Spleen (tissue), 11 donors: ENCODE results near the gene ATXN10. TPM values are rescaled to one million over a fixed set of nuclear protein-coding genes. Genes with fewer than 3 reads are reported as not detected.

Source experiments
- DNase-seq: peaks from one replicate; pipeline ENCODE4 v3.0.0-alpha.2; 2020
- H3K27ac ChIP-seq, 8 donors: fragments of 200-600 bp; sonication (generic) in 7 of 8; 1 replicate in 4 of 8; 2 replicates in 4 of 8; pipeline versions ENCODE4 v1.5.0 to v1.8.0; 2016 to 2021; ENCODE audit warnings: inconsistent platforms in 4 of 8, mild to moderate bottlenecking in 4 of 8, moderate library complexity in 1 of 8
- H3K27me3 ChIP-seq, 7 donors: fragments of 200-600 bp; sonication (generic) in 6 of 7; replicated peaks in 1 of 7; 1 replicate in 4 of 7; 2 replicates in 3 of 7; pipeline versions ENCODE4 v1.5.0 to v1.8.0; 2016 to 2021; ENCODE audit warnings: inconsistent platforms in 3 of 7, mild to moderate bottlenecking in 1 of 7
- H3K36me3 ChIP-seq, 6 donors: fragments of 200-600 bp; sonication (generic) in 5 of 6; 1 replicate in 4 of 6; 2 replicates in 2 of 6; pipeline versions ENCODE4 v1.5.0 to v1.8.0; 2016 to 2021; ENCODE audit warnings: inconsistent platforms in 2 of 6
- H3K4me1 ChIP-seq, 6 donors: fragments of 200-600 bp; sonication (generic) in 5 of 6; 1 replicate in 3 of 6; 2 replicates in 3 of 6; pipeline versions ENCODE4 v1.5.0 to v1.8.0; 2016 to 2021; ENCODE audit warnings: inconsistent platforms in 3 of 6
- H3K4me3 ChIP-seq, 8 donors: fragments of 200-600 bp; sonication (generic) in 7 of 8; 1 replicate in 4 of 8; 2 replicates in 4 of 8; pipeline versions ENCODE4 v1.5.0 to v1.8.0; 2016 to 2021; ENCODE audit warnings: inconsistent platforms in 4 of 8, mild to moderate bottlenecking in 4 of 8, moderate library complexity in 2 of 8
- H3K9me3 ChIP-seq, 8 donors: fragments of 200-600 bp; sonication (generic) in 7 of 8; 1 replicate in 4 of 8; 2 replicates in 4 of 8; pipeline versions ENCODE4 v1.5.0 to v1.8.0; 2016 to 2021; ENCODE audit warnings: inconsistent platforms in 4 of 8
- POLR2A ChIP-seq, 3 donors: fragments of 450-650 bp; IDR thresholded peaks; one replicate each; pipeline ENCODE4 v1.5.1; 2017; ENCODE audit warnings: antibody characterized with exemption in 3 of 3, mild to moderate bottlenecking in 1 of 3
- POLR2AphosphoS5 ChIP-seq, 3 donors: sonication (generic); formaldehyde crosslinking; IDR thresholded peaks; one replicate each; pipeline ENCODE4 v1.5.1; 2017; ENCODE audit warnings: antibody characterized with exemption in 3 of 3
- WGBS, 5 donors: extraction: QIAGEN DNeasy Blood & Tissue Kit in 3 of 5; methylation state at CpG; one replicate each; pipeline versions ENCODE4 v1.1.5 to v1.1.7; 2013 to 2018; 5-methylcytosine and 5-hydroxymethylcytosine counted together
- intact Hi-C: fragments of 100-400 bp; cut with DNase I; formaldehyde crosslinking; loops from one replicate; pipeline ENCODE4 v1.15.0; 2023; ENCODE audit warnings: low total_unique reads
- polyA plus RNA-seq, 3 donors: library from polyadenylated mRNA; stranded (reverse); fragments of 200-250 nt; gene quantifications; one replicate each; pipeline ENCODE4 v1.2.1, GENCODE V29; 2013
- total RNA-seq, 7 donors: library from RNA; depleted of rRNA in 3 of 7; stranded (reverse); fragments of >200 nt in 3 of 7; fragmentation: NEBNext Ultra II Directional in 4 of 7; extraction: Animal tissue kit (Norgen Biotek cat#: 25700) in 4 of 7; gene quantifications; one replicate each; pipeline versions ENCODE4 v1.1.0 to v1.2.1, GENCODE V29; 2016 to 2021
- TF ChIP-seq, protein P1 (sequence below), 11 experiments: fragments of 200-600 bp in 7 of 11; fragments of 450-650 bp in 4 of 11; sonication (generic) in 4 of 11; IDR thresholded peaks in 8 of 11; conservative IDR thresholded peaks in 3 of 11; 1 replicate in 7 of 11; 2 replicates in 4 of 11; pipeline versions ENCODE4 v1.4.0 to v1.8.0; 2016 to 2021; ENCODE audit warnings: antibody characterized with exemption in 11 of 11, inconsistent platforms in 4 of 11, mild to moderate bottlenecking in 1 of 11
- donor health status: healthy with polysubstance abuse.
- donor health status: DM: no; HTN: no; CAD: no; lungs with moderate emphysema.
- donor health status: DM: no; HTN: no; CAD: no.
- donor health status: Bipolar disorder and iron deficiency.
- donor health status: healthy.
- donor health status: DM: no; HTN: no; CAD: no.
- donor health status: DM: yes; HTN: yes; CAD: no.

ATXN10 gene
- total and polyA plus RNA-seq, 10 donors, result 46.1 to 119 (median 84.6) TPM

GRCh38 chr22:45842291-45842991 lies 170.8 kb downstream of the ATXN10 start:
- Histone ChIP-seq H3K36me3 (peaks cover 0 to 92% (median 35%) of the 10 kb centered on the region in 6 donors), H3K4me3 (no peak overlapping the region), H3K4me1 (peaks cover 0 to 14% (median 0%) of the 10 kb centered on the region in 6 donors), H3K27me3 (no peaks in the 10 kb centered on the region), H3K27ac (no peak overlapping the region), H3K9me3 (no peaks in the 10 kb centered on the region)
- no peak for DNase-seq
- WGBS, 5 donors, result 93 to 95% (median 95%) methylated on average over 12 of the region's 12 CpGs
- TF ChIP-seq POLR2AphosphoS5 (IDR thresholded peaks at IDR 0.05) (no peak), POLR2A (IDR thresholded peaks at IDR 0.05) (no peak)
- TF ChIP-seq, protein P1, sequence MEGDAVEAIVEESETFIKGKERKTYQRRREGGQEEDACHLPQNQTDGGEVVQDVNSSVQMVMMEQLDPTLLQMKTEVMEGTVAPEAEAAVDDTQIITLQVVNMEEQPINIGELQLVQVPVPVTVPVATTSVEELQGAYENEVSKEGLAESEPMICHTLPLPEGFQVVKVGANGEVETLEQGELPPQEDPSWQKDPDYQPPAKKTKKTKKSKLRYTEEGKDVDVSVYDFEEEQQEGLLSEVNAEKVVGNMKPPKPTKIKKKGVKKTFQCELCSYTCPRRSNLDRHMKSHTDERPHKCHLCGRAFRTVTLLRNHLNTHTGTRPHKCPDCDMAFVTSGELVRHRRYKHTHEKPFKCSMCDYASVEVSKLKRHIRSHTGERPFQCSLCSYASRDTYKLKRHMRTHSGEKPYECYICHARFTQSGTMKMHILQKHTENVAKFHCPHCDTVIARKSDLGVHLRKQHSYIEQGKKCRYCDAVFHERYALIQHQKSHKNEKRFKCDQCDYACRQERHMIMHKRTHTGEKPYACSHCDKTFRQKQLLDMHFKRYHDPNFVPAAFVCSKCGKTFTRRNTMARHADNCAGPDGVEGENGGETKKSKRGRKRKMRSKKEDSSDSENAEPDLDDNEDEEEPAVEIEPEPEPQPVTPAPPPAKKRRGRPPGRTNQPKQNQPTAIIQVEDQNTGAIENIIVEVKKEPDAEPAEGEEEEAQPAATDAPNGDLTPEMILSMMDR (IDR thresholded peaks at IDR 0.05 in 8 of 11, conservative IDR thresholded peaks at IDR 0.05 in 3 of 11), result no peak
- intact Hi-C loops, result no loop called here

GRCh38 chr22:45843031-45843430 lies 171.4 kb downstream of the ATXN10 start:
- 50 to 62% (median 53%) methylated on average over 7 of the region's 7 CpGs for WGBS, 5 donors
- Histone ChIP-seq H3K9me3 (no peaks in the 10 kb centered on the region), H3K27ac (no peak overlapping the region), H3K4me3 (no peak overlapping the region), H3K36me3 (peaks cover 0 to 97% (median 35%) of the 10 kb centered on the region in 6 donors), H3K4me1 (peaks cover 0 to 14% (median 0%) of the 10 kb centered on the region in 6 donors), H3K27me3 (no peaks in the 10 kb centered on the region)
- no peak for DNase-seq
- intact Hi-C loops, result no loop called here
- TF ChIP-seq POLR2A (IDR thresholded peaks at IDR 0.05) (no peak), POLR2AphosphoS5 (IDR thresholded peaks at IDR 0.05) (no peak)
- TF ChIP-seq, protein P1 (IDR thresholded peaks at IDR 0.05 in 8 of 11, conservative IDR thresholded peaks at IDR 0.05 in 3 of 11), result no peak

- no peak overlapping the region for H3K27ac ChIP-seq
- intact Hi-C loops, result no loop called here
- no peak for DNase-seq
- TF ChIP-seq POLR2AphosphoS5 (IDR thresholded peaks at IDR 0.05), result no peak
- TF ChIP-seq, protein P1 (IDR thresholded peaks at IDR 0.05 in 8 of 11, conservative IDR thresholded peaks at IDR 0.05 in 3 of 11), result no peak
- no peak for TF ChIP-seq POLR2A (IDR thresholded peaks at IDR 0.05)
- no peaks in the 10 kb centered on the region for H3K27me3 ChIP-seq
- H3K4me1 ChIP-seq, result peaks cover 0 to 14% (median 0%) of the 10 kb centered on the region in 6 donors
- peaks cover 0 to 97% (median 34%) of the 10 kb centered on the region in 6 donors for H3K36me3 ChIP-seq
- WGBS, 5 donors, result 85 to 92% (median 89%) methylated on average over 2 of the region's 2 CpGs
- H3K4me3 ChIP-seq, result no peak overlapping the region
- H3K9me3 ChIP-seq, result no peaks in the 10 kb centered on the region
Measured at GRCh38 chr22:45843986-45844385, 172.4 kb downstream of the ATXN10 start.

- Histone ChIP-seq H3K36me3 (peaks cover 0 to 97% (median 30%) of the 10 kb centered on the region in 6 donors), H3K4me3 (no peak overlapping the region), H3K4me1 (peaks cover 0 to 14% (median 0%) of the 10 kb centered on the region in 6 donors), H3K9me3 (no peaks in the 10 kb centered on the region), H3K27ac (no peak overlapping the region), H3K27me3 (no peaks in the 10 kb centered on the region)
- TF ChIP-seq, protein P1 (IDR thresholded peaks at IDR 0.05 in 8 of 11, conservative IDR thresholded peaks at IDR 0.05 in 3 of 11), result no peak
- no peak for TF ChIP-seq POLR2A (IDR thresholded peaks at IDR 0.05)
- TF ChIP-seq POLR2AphosphoS5 (IDR thresholded peaks at IDR 0.05), result no peak
- intact Hi-C loops, result no loop called here
- no peak for DNase-seq
- WGBS, 5 donors, result 82 to 85% (median 84%) methylated on average over 5 of the region's 5 CpGs
Measured at GRCh38 chr22:45845076-45845487, 173.4 kb downstream of the ATXN10 start.
